Forelimb muscle (tissue), 1 donor: ENCODE results near the gene PACSIN3. TPM values are rescaled to one million over a fixed set of nuclear protein-coding genes. Genes with fewer than 3 reads are reported as not detected.

Experiments
- DNase-seq: peaks from one replicate; pipeline ENCODE4 v3.0.0-alpha.2; 2013; ENCODE audit warnings: low read depth
- polyA plus RNA-seq: library from polyadenylated mRNA; unstranded; fragments of 120-200 nt; gene quantifications from one replicate; pipeline ENCODE4 v1.2.1, GENCODE V29; 2013; ENCODE audit not compliant: insufficient read length

Gene PACSIN3
- polyA plus RNA-seq, 1 donor, result 250 TPM

DNA sequence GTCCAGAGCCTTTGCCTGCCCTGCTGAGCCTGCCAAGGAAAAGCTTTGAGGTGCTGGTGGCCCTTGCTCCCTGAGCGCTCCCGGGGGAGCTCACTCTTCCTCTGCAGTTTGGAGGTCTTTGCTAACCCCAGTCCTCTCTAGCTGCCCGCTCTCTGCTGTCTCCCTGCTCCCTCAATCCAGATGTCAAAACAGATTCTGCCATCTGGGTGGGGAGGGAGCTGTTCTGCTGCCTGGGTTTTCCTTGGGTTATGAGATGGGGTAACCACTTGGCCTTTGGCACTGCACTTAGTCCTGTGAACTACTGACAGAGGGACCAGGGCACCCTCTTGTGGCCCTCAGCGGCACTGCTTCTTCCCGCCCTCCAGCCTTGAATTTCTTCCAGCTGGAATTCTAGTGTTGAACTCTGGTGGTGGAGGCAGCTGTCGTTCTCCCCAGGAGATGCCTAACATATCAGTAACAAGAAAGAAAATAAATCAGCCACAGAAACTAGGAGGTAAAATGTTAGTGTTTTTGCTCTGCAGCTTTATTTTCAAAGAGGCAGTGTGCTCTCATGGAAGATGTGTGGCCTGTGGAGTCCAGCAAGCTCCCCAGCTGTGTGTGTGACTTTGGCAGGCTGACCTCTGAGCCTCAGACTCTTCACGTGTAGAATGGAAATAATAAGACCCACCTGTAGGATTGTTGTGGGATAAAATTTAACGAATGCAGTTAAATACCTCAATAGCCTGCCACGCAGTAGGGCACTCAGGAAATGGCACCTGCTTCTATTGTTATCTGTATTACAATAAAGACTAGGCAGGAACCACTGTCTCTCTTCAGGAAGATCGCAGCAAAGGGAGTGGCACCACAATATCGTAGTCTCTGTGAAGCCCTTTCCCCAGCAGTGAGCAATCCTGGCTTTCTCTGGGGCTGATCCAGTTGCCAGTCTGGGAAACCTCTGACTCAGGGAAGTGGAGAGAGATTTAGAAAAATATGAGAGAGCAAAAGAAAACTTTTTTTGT, 33.0 kb downstream of the PACSIN3 start:
- peak; percentile 62 for DNase-seq

DNA sequence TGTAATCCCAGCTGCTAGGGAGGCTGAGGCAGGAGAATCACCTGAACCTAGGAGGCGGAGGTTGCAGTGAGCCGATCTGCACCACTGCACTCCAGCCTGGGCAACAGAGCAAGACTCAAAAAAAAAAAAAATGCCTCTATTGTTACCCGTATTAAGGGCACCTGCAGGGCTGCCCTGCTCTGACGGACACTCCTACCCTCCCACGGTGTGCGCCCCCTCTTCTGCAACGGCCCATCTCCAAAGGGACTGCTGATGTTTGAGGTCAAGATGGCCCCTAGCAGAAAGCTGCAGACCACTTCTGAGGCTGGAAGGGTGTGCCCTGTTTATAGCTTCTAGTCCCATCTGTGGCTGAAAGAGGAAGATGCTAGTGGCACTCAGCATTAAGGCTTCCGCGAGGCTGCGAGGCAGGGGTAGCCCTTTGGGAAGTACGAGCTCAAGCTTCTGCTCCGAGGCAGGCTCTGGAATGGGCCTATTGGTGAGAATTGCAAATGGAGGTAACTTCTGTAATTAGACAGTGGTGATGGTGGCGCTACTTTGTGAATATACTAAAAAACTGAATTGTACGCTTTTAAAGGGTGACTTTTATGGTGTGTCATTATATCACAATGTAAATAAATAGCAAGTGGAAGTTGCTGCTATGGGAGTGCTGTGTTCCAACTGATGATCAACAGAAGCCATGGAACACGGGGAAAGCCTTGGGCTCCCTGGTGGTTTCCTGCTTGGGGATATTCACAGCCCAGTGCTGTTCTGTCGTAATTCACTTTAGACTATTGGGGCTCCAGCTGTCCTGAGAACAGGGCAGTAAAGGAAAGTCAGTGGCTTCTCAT, 33.9 kb downstream of the PACSIN3 start:
- DNase-seq, result no peak

DNA sequence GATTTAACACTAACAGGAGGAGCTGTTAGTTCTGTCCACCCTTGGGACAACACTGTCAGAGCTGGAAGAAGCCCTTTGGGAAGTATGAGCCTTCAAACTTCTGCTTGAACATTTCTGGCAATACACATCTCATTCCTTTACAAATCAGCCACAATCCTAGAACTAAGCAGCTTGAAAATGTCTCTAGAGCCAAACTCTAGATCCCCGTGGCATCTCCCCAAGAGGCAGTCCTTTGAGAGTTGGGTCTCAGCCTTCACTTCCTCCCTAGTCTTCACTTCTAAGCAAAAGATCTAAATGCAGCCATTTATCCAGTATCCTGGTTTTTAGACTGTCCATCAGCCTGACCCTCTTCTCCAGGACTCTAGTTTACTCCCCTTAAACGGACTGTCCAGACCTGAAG, 36.5 kb downstream of the PACSIN3 start:
- DNase-seq, result no peak

- DNase-seq, result no peak
Measured at GRCh38 chr11:47148903-47149531, 37.2 kb downstream of the PACSIN3 start.

GRCh38 chr11:47148270-47148669, 38.0 kb downstream of the PACSIN3 start:
- no peak for DNase-seq

DNA sequence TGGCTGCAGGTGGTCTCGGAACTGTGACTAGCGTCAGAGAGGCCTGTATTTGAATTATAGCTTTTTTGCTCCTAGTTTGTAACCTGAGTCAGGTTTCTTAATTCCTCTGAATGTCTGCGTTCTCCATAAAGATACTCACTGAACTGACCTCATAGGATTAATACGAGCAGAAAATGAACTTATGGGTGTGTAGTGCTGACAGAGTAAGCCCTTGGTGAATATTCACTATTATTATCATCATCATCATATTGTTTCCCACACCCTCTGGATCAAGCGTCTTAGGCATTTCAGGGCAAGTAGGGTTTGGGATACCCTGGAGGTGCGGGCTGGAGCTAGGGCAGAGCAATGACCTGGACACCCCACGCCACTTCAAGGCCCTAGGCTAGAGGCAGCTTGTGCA, 38.6 kb downstream of the PACSIN3 start:
- DNase-seq, result no peak

GRCh38 chr11:47147250-47147649, 39.0 kb downstream of the PACSIN3 start:
- no peak for DNase-seq

DNA sequence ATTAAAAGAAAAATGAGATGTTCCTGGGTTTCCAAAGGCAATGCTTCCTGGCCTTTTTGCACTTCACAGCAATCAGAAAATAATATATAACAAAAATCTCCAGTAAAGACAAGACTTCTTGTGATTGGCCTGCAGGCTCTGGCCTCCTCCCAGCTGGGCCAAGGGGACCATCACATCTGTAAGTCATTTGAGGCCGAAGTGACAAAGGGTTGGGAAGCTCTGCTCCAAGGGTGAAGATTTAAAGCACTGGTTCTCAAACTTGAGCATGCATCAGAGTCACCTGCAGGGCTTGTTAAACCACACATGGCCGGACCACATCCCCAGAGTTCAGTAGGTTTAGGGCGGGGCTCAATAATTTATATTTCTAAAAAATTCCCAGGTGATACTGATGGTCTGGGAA, 41.7 kb downstream of the PACSIN3 start:
- DNase-seq, result no peak

DNA sequence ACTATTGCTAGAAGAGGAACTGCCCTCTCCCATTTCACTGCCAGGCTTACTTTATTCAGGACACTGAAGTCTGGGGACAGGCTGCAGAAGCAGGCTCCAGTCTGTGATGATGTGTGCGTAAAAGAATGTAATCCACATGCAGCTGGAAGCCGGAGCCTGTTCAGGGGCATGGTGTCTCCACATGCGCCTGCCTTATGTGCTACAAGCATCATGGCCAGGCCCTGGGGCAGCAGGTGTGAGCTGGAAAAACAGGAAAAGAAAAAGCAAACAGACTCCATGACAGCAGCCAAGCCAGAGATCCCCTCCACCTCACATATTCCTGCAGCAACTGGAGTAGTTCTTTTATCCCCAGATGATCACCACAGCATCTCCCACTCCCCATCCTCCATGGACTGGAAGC, 42.9 kb downstream of the PACSIN3 start:
- DNase-seq, result no peak

DNA sequence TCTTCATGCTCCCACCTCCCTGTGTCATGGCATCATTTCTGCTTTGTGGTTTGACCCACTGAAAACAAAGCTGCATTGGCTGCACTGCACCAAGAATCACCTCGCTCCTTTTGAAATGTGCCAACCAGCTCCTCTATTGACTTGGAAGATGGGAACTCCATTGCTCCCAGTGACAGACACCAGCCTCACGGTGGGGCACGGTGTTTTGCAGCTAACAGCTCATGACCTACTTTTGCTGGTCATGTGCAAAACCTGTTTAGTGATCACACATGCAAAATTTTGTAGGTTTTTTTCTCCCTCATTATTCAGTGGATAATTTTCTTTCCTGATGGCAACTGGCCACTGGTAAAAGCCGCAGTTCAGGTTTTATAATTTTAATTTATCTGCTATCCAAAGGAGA, 46.4 kb downstream of the PACSIN3 start:
- DNase-seq, result no peak

GRCh38 chr11:47137476-47137875, 48.8 kb downstream of the PACSIN3 start:
- no peak for DNase-seq

- DNase-seq, result no peak
Measured at GRCh38 chr11:47136921-47137320, 49.3 kb downstream of the PACSIN3 start.

- DNase-seq, result no peak
Measured at GRCh38 chr11:47136327-47136726, 49.9 kb downstream of the PACSIN3 start.

- DNase-seq, result no peak
Measured at GRCh38 chr11:47132981-47133380, 53.3 kb downstream of the PACSIN3 start.

DNA sequence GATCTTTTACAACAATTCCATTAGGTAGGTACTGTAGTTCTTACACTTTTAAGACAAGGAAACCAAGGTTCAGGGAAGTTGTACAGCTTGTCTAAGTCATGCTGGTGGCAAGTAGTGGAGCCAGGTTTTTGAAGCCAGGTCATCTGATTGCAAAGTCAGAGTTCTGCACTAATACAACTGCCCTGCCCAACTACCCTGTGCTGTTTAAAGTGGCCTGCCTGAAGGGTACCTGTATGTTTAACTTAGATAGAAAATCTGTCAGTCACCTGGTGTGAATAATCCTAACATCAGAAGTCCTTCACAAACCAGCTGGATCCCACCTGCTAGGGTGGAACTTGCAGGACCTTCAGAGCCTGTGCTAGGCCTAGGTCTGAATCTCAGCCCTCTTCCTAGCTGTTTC, 53.7 kb downstream of the PACSIN3 start:
- DNase-seq, result no peak

DNA sequence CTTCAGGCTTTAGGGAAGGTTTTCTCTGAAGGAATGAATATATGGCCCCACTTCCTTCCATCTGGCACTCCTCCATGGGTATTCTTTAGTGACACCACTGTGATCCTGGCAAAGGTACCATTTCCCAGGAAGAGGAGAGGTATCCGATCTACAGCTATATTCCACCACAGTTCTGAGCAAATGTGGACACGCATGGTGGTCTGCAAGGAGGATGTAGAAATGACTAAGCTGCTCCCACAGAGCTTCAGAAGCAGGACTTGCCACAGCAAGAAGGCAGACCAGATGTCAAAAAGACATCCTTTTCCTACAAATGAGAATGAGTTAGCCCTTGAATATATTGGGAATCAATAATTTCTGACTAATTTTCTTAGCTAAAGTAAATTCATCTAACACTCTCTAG, 55.1 kb downstream of the PACSIN3 start:
- DNase-seq, result no peak

DNA sequence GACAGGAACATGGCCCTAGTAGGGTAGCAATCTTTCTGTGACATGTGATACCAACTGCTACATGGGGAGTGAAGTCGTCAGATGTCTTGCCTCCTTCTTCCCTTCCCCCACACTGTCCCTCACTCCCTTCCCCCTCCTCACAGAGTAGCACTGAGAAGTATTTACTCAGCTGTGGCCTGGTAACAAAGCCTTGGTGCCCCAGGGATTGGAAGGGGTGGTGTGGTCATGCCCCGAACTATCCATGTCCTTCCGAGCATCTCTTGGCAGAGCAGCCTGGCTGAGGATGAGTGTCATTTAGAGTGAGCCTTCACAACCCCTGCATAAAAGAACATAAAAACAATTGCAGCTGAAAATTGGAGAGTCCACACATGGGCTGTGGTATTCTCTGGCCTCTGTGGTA, 55.7 kb downstream of the PACSIN3 start:
- no peak for DNase-seq

Other genes with a start within 250 kb of the PACSIN3 start
- gene CSTPP1, start 249.7 kb downstream of the PACSIN3 start, polyA plus RNA-seq, result 20.0 TPM
- gene ARFGAP2, start 9.6 kb downstream of the PACSIN3 start, polyA plus RNA-seq, result 88.0 TPM
- 12.7 TPM for gene DDB2, start 28.5 kb upstream of the PACSIN3 start, polyA plus RNA-seq
- 20.9 TPM for gene ACP2, start 62.4 kb upstream of the PACSIN3 start, polyA plus RNA-seq
- 16.2 TPM for gene NR1H3, start 71.6 kb upstream of the PACSIN3 start, polyA plus RNA-seq
- gene MADD, start 83.7 kb upstream of the PACSIN3 start, polyA plus RNA-seq, result 31.6 TPM
- 0.75 TPM for gene MYBPC3, start 166.3 kb upstream of the PACSIN3 start, polyA plus RNA-seq
- 6.7 TPM for gene SPI1, start 192.1 kb upstream of the PACSIN3 start, polyA plus RNA-seq
- 35.3 TPM for gene SLC39A13, start 222.2 kb upstream of the PACSIN3 start, polyA plus RNA-seq
- 123 TPM for gene PSMC3, start 240.0 kb upstream of the PACSIN3 start, polyA plus RNA-seq